Ureter (tissue), 1 donor: ENCODE measurements around the gene DPT. TPM values are rescaled to one million over a fixed set of nuclear protein-coding genes. Genes with fewer than 3 reads are reported as not detected.

Source experiments
- DNase-seq: peaks from one replicate; pipeline ENCODE4 v3.0.0-alpha.2; 2020; ENCODE audit warnings: low spot score
- total RNA-seq: library from RNA; stranded (reverse); gene quantifications from one replicate; pipeline ENCODE4 v1.2.4, GENCODE V29; 2023
- donor health status: DM: yes; HTN: yes; CAD: no.

Gene DPT
- total RNA-seq, 1 donor from 2014 or later: 15.9 TPM

DNA sequence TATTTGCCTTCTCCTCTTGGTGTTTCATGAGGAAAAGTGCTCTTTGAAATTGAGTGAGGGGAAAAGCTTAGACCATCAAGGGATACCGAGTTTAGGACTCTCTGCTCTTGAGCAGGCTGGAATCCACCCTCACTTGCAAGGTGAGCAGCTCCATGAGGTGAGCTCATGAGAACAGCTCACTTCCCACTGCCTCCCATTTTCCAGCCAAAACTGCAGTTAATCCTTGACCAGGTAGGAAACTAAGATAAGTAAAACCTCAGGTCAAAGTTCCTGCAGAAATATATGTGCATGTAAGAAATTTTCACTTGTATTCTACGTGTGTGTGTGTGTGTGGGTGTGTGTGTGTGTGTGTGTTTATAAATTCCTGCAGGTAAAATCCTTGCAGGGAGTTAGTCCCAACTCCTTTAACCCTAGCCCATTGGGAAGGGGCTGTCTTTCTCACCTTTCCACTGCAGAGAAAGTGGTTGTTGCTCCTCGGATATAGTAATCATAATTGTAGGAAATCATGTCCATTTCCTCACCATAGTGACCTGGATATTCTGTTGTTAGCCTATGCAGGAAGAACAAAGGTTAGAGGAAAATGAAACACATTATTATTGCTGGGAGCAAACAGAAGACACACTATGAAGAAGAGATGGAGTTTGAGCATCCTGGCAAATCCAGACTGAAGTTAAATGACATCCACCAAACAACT lies 28.3 kb downstream of the DPT start:
- no peak for DNase-seq

DNA sequence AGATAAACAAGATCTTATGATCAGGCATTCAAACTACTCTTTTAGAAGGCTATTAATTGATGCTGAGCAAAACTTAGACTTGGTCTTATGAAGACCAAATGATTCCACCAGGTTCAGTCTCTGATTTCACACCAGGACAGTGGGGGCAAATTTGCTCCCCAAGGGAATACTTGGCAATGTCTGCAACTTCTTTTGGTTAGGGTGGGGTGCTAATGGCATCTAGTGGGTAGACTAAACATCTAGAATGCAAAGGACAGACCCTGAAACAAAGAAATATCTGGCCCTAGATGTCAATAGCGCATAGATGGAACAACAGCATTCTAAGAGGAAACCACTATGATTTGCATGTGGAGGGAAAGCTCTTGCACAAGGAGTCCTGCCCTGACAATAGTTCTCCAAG lies 30.6 kb downstream of the DPT start:
- DNase-seq: no peak

- DNase-seq: no peak
Measured at GRCh38 chr1:168697356-168698126, 31.5 kb downstream of the DPT start.

GRCh38 chr1:168696125-168696760 lies 32.8 kb downstream of the DPT start:
- no peak for DNase-seq

GRCh38 chr1:168693872-168694238 lies 35.2 kb downstream of the DPT start:
- no peak for DNase-seq

- no peak for DNase-seq
Measured at GRCh38 chr1:168693197-168693871, 35.7 kb downstream of the DPT start.

DNA sequence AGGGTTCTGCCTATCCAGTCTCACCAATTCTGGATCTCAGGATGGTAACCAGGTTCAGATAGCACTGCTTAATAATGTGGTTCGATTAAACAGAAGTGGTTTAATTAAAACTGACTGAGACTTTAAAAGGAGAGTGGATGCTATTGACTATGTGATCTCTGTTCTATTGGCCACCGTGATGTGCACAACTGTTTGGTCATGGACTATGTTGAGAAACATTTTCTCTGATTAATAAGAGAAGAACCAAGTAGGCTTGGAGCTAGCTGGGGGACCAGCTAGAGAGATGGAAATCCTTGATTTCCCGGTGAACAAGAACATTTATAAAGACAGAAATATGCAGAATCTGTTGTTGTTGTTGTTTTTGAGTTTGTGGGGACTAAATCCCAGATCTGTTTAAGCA lies 36.5 kb downstream of the DPT start:
- no peak for DNase-seq

- DNase-seq: no peak
Measured at GRCh38 chr1:168691541-168691940, 37.5 kb downstream of the DPT start.

- DNase-seq: no peak
Measured at GRCh38 chr1:168689726-168690602, 39.0 kb downstream of the DPT start.

- no peak for DNase-seq
Measured at GRCh38 chr1:168689327-168689657, 39.7 kb downstream of the DPT start.

DNA sequence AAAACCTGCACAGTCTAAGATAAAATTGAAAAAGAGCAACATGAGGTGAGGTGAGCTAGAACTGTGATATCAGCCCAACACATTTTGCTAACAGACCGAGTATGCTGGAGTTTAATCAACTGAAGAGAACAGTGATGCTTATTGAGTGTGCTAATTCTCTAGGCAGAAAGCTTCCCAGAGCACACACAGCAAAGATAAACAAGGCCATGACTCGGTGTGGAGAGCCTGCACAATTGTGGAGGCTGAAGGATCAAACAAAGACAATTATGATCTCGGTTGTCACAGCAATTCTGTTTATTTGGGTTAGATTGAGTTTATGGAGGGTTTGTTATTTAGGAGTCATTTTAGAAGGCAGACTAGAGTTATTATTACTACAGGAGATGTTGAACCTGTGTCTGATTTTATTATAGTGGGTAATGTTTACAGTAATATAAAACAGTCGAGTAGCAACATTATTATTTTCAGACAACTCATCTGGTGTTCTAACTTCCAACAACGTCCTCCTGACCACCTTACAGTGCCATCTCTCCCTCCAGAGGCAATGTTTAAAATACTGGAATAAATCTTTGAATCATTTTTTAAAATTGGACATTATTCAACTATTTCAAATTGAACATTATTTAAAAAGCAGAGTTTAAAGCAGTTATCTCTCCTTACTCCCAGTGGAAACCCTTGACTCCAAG lies 40.2 kb downstream of the DPT start:
- DNase-seq: no peak

DNA sequence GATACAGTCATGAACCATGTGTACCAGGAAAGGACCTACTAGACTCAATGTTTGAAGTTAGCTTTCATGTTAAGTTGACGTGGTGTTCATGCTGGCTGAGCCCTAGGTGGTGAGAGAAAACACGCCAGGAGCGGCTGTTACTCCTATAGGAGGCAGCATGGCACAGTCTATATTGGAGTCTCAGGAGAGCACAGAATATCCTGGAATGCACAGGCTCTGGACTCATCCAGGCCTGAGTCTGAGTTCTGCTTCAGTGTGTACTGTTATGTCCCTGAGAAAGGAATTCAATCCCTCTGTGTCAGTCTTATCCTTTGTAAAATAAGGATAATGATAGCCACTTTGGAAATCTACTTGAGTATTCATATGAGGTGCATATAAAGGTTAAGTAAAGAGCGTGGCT lies 41.2 kb downstream of the DPT start:
- DNase-seq: no peak

DNA sequence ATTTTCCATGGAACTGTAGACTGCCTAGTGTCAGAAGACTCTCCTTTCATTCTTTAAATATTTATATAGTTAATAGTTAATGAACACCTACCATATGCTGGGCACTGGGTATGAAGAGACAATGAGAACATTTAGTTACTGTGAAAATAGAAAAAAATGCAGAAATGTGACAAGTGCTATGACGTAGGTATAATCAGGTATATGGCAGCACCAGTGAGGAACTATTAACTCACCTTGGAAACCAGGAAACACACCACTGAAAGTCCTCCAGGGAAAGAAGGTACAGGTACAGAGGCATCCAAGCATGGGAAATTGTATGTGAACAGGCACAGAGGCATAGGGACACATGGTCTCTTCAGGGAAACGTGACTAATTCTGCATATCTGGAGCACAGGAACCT lies 42.3 kb downstream of the DPT start:
- DNase-seq: no peak

DNA sequence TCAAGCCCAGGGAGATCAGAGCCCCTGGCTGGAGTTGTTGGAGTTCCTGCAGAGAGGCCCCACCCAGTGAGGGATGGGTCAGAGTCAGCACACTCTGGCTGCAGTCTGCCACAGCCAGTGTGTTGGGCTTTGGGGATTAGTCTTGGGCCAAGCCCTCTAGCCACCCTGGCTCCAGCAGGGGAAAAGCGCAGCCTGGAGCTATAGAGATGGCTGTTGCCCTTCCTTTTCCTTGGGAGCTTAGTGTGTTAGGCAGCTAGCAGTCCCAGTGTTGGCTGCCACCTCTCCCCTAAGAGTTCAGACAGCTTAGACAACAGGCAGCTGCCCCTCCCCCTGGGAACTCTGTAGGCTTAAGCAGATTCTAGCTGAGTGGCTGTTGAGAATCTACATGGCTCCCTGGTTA lies 45.1 kb downstream of the DPT start:
- DNase-seq: no peak

DNA sequence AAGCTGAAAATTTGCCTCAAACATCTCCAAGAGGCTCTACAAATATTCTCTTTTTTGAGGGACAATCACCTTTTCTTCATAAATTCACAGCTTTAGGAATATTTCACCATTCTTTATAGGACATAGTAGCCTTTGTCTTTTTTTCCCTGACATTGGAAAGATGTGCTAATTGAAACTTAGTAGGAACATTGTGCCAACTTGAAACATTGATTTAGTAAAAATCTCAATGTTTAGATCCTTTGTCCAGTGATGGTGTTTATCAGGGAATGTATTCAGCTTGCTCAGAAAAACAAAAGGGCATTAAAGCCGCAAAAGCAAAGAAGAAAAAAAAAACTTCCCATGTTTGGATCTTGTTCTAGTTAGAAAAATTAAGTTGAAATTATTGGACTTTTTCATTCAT lies 52.1 kb downstream of the DPT start:
- no peak for DNase-seq

DNA sequence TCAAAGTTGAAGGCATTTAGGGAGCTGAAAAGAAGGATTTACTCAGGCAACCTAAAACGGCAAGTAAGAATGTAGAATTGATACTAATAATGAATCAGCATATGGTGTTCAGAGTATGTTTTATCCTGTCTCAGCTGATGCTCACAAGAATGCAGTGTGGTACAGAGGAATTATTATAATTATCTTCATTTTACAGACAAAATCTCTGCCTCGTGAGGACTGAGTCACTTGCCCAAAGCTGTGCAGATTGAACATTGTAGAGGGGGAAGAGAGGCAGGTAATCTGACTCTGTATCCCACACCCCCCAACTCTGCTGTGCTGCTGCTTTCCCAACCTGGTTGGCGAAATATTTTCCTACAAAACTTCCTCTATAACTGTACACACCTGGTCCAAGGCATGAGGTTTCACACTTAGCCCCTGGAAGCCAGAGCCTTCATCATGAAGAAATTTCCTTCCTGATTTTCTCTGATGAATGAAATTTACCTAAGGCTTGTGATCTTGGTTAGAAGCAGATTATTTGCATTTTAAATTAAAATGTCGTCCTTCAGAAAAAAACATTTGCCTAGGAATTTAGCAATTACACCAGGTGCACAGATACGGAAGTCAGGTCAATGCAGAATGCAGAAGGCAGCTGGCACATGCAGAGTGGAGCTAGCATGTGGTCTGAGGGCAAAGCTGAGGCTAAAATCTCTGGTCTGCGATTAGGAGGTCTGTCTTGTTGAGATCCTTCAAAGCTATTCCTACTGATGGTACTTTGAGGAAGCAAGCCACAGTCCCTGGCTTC lies 52.8 kb downstream of the DPT start:
- DNase-seq: no peak

DNA sequence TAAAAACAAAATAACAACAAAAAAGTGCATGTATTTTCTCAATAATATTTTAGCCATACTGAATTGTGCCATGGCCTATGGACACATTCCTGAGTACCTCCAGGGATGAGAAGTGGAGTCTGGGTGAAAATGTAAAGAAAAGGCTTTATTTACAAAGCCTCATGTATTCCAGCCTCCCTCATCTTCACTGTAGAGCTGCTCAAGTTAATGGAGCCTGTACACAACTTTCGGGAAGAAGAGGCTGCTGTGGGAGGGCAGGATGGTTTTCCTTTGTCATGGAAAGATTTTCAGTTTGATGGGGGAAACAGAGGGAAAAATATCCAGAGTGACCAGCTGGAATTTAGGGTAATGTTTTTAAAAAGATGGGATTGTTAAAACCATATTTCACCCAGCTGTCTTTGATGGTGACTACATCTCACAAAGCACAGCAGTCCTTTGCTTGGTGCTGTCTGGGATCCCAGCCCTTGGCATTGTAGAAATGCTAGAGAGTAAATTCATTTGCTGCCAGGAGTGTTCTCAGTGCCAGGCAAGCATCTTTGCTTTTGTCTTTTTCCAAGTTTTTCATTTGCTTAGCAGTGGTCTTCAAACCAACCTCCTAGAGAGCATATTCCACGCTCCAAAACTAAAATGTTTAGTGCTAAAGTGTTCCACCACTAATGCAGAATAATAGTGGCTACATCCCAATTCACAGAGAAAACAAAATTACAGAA lies 54.9 kb downstream of the DPT start:
- DNase-seq: no peak

DNA sequence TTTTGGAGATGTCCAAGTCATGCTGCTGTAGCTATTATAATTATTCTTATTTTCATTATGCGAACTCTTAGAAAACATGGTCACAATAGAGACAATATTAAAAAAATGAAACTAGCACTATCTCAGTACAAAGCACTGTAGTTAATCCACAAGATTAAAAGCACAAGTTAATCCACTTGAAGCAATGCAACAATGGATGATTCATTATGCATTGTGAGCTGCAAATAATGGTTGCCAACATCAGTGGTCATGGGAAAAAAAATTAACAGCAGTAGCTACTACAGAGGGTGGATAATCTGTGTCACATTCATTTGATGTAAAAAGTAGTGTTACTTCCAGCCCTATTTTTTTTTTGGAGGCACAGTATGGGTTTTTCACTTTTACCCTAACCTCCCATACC lies 56.7 kb downstream of the DPT start:
- no peak for DNase-seq

- no peak for DNase-seq
Measured at GRCh38 chr1:168671782-168672181, 57.2 kb downstream of the DPT start.

DNA sequence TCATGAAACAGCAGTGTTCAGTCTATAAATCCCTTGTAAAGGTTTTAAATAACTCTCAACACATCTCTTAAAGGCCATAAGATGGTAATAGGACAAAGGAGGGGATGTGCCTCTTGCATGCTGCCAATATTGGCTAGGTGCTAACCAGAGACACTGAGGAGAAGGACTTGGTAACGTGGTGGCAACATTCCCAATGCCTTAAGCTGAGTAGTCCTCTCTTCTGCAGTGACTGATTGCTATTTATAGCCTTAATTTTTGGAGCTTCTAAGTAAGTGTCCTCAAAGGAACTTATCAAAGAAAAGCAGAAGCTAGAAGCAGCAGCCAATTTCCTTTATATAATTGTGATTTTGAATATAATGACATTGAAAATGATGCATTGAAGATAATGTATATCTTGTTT lies 63.0 kb downstream of the DPT start:
- DNase-seq: no peak
